ENCODE data around the gene TMEM209.
"Not testable (repeated sequence)": the region's sequence is repeated elsewhere in the genome, so short reads cannot be mapped to it uniquely, and the experiment has no call there.

GRCh38 chr7:130246491-130246890 is 41.3 kb upstream of the TMEM209 start:
- TF ChIP-seq, protein P1, sequence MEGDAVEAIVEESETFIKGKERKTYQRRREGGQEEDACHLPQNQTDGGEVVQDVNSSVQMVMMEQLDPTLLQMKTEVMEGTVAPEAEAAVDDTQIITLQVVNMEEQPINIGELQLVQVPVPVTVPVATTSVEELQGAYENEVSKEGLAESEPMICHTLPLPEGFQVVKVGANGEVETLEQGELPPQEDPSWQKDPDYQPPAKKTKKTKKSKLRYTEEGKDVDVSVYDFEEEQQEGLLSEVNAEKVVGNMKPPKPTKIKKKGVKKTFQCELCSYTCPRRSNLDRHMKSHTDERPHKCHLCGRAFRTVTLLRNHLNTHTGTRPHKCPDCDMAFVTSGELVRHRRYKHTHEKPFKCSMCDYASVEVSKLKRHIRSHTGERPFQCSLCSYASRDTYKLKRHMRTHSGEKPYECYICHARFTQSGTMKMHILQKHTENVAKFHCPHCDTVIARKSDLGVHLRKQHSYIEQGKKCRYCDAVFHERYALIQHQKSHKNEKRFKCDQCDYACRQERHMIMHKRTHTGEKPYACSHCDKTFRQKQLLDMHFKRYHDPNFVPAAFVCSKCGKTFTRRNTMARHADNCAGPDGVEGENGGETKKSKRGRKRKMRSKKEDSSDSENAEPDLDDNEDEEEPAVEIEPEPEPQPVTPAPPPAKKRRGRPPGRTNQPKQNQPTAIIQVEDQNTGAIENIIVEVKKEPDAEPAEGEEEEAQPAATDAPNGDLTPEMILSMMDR (IDR thresholded peaks at IDR 0.05; ENCODE audit: low read depth, low read length, poor library complexity, severe bottlenecking) = not testable (repeated sequence)
- not testable (repeated sequence) for TF ChIP-seq EZH2phosphoT487 (IDR thresholded peaks at IDR 0.05; ENCODE audit: borderline replicate concordance, low read length)
